Stomach (tissue), 4 donors: ENCODE results near the gene LRRC27.

ENCODE experiments used
- CTCF ChIP-seq, 7 experiments: fragments of 450-650 bp in 4 of 7; fragments of 200-600 bp in 3 of 7; sonication (generic) in 3 of 7; IDR thresholded peaks; one replicate each; pipeline ENCODE4 v1.5.1; 2016 to 2019; ENCODE audit warnings: antibody characterized with exemption in 7 of 7, control low read depth in 2 of 7, mild to moderate bottlenecking in 1 of 7
- EP300 ChIP-seq: sonication (generic); formaldehyde crosslinking; IDR thresholded peaks from one replicate; pipeline ENCODE4 v1.6.1; 2017; ENCODE audit warnings: antibody characterized with exemption
- POLR2A ChIP-seq, 4 donors: fragments of 450-650 bp; IDR thresholded peaks; one replicate each; pipeline ENCODE4 v1.6.1; 2016; ENCODE audit warnings: antibody characterized with exemption in 4 of 4, control low read depth in 2 of 4, mild to moderate bottlenecking in 1 of 4, moderate library complexity in 1 of 4
- POLR2AphosphoS5 ChIP-seq, 3 donors: sonication (generic); formaldehyde crosslinking; IDR thresholded peaks; one replicate each; pipeline ENCODE4 v1.6.1; 2016; ENCODE audit warnings: antibody characterized with exemption in 3 of 3

GRCh38 chr10:132403511-132404168, 71.6 kb downstream of the LRRC27 start:
- TF ChIP-seq CTCF (IDR thresholded peaks at IDR 0.05) (no peak), POLR2A (IDR thresholded peaks at IDR 0.05) (no peak), POLR2AphosphoS5 (IDR thresholded peaks at IDR 0.05) (no peak), EP300 (no peak)
